GM18505 (cell line): Measurements from ENCODE around the gene UNC119.
A peak's percentile ranks its signal among the peaks of the same experiment; 100 is the strongest.
"Not testable (repeated sequence)": the region's sequence is repeated elsewhere in the genome, so short reads cannot be mapped to it uniquely, and the experiment has no call there.

Experiments used
- ATAC-seq: cut with Tn5 transposase; IDR thresholded peaks from one replicate; pipeline ENCODE4 v1.9.1; 2021; ENCODE audit not compliant: unreplicated experiment
- POLR2A ChIP-seq: IDR thresholded peaks from 4 replicates; pipeline ENCODE4 v1.6.1; 2011; ENCODE audit warnings: borderline replicate concordance; ENCODE audit not compliant: insufficient read depth, insufficient read length; ENCODE audit errors: extremely low read depth

The UNC119 gene

DNA sequence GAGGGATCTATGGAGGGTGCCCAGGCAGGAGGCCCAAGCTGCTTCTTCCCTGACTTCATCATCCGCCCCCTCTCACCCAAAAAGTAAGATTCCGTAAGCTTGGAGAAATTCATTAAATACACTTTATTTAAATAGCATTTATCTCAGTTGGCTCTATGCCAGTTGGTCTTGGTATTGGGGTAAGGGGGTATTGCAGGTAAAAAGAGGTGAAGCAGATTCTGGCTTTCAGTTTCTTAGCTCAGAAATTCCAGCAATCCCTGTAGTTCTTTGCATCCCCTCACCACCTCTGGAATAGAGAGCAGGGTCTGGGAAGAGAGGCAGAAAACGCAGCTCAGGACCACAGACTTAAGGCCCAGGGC lies 25.0 kb upstream of the UNC119 start:
- no peak for TF ChIP-seq POLR2A
- ATAC-seq, result no peak

DNA sequence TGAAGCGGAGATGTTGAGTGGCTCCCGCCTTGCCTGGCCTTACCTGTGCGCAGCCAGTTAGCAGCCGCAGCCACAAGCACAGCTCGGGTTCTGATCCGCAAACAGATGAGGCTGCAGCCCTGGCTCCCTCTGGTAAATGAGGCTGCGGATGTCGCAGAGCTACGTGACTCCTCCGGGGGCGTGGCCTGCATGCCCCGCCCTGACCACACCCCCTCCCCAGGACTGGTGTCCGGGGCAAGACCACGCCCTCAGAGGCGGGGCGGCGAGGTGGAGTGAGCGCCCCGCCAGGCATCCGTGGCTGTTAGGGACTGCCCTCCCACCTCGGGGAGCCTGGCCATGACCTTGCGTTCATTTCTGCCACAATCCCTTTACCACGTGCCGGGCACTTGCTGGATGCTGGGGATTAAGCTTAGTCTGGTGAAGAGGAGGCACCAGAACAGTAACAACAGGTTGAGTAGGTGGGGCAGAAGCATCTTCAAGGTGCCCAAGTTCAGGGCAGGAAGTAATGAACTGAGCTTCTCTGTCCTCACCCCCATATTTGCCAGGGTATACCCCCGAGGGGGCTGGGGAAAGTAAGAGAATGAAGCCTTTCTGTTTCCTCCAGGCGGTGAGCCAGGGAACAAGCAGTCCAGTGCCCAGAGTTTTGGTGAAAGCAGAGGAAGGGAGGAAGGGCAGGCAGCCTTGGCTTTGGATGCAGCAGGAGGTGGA lies 24.5 kb upstream of the UNC119 start, which contains the start of gene ALDOC:
Gene ALDOC, minus strand, starts transcription at position 138 of the 708 bp plus-strand sequence. CDS start 1,363 bp downstream, outside the sequence.
- TF ChIP-seq POLR2A, result peak; percentile 84
- ATAC-seq, result peak; percentile 84

DNA sequence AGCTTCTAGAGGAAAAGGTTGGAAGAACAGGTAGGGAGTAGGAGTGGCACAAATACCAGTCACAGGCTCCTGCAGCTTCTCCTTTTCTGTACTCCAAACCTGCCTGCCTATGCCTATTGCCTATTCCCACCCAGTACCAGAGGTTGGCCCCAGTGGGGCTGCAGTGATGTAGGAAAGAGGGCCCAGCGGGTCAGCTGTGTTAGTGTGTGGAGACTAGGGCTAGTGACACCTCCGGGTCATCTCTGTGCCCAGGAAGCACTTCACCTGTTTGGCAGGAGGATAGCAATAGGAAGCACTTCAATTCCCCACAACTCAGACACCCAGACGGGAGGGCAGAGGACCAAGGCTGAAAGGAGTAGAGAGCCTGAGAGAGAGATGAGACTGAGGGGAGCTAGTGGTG lies 23.6 kb upstream of the UNC119 start:
- not testable (repeated sequence) for ATAC-seq

DNA sequence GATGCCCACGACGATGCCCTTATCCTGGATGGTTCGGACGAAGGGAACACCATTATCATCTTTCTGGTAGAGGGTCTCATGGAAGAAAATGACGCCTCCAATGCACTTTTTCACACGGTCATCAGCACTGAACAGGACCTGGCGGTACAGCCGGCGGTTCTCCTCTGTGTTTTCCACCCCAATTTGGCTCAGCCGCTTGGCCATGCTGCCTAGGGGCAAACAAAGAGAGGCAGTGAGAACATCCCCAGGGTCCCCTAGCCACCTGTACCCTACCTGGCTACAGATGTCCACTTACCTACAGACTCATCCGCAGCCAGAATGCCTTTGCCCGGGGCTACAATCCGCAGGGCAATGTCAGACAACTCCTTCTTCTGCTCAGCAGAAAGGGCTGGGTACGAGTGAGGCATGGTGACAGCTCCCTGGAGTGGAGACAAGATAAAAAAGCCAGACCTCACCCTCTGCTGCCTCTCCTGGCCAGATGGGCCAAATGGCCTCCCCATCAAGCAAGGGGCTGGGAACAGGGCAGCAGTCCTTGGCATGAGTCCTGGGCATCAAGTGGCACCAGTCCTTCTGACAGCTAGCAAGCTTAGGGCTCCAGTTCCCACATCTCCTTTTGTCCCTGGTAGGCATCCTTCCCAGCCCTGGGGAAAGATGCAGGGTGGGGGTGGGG lies 22.8 kb upstream of the UNC119 start:
- ATAC-seq, result no peak
- TF ChIP-seq POLR2A, result no peak

DNA sequence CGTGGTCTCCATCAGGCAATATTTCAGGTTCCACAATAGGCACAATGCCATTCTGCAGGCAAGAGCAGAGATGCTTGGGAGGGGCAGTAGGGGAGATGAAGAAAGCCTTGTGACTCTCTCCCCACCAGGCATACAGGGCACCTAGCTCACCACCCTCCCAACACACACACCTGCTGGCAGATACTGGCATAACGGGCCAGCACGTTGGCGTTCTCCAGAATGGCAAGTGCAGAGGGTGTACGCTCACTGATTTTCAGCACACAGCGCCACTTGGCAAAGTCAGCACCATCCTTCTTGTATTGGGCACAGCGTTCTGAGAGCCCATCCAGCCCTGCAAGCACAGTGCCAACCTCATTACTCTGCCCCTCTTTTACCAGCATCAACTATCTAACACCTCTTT lies 22.1 kb upstream of the UNC119 start:
- ATAC-seq, result no peak
- no peak for TF ChIP-seq POLR2A

DNA sequence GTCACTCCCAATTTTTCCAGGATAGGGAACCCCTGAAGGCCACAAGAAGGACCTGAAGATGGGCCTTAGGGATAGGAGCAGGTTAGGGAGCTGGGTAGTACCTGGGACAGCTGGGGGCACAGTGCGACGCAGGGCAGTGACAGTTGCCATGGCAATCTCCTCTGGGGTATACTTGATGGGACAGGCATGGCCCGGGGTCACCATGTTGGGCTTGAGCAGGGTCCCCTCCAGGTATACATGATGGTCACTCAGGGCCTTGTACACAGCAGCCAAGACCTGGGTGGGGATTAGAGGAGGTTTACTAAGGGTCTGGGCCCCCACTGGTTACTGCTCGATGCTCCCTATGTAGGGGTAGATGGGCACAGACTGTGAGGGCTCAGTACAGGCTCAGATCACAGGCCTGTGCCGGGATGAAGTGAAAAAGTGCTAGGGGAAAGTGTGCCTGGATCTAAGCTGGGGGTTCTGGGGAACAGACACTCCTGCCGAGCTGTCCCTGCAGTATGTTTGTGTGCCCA lies 21.6 kb upstream of the UNC119 start:
- ATAC-seq, result no peak
- TF ChIP-seq POLR2A, result no peak

DNA sequence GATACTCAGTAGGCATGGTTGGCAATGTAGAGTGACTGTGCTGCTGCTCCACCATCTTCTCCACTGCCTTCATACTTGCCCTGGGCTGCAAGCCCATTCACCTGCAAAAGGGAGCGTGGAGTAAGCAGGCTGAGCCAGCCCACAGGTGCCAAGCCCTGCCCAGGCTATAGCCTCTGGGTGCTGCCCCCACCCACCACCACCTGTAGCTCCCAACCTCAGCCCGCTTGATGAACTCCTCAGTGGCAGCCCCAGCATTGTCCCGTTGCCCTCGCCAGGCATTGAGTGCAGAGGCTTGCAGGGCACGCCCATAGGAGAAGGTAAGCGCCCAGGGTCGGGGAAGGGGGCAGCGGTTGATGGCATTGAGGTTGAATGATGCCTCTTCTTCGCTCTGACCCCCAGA lies 21.1 kb upstream of the UNC119 start:
- TF ChIP-seq POLR2A, result no peak
- ATAC-seq, result no peak

DNA sequence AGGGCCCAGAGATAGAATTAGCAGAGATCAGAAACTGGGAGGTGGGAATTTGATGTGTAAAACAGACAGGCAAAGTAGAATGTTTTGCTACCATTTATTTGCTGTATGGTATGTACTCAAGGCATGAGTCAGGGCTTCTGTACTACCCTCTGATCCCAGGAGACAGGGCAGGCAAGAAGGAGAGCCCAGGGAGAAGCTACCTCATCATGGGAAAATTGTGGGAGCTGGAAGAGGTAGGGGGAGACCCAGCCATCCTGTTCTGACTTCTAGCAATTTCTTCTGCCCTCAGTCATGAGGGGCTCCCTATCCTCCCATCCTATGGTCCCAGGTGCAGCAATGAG lies 20.6 kb upstream of the UNC119 start:
- TF ChIP-seq POLR2A, result no peak
- ATAC-seq, result no peak

DNA sequence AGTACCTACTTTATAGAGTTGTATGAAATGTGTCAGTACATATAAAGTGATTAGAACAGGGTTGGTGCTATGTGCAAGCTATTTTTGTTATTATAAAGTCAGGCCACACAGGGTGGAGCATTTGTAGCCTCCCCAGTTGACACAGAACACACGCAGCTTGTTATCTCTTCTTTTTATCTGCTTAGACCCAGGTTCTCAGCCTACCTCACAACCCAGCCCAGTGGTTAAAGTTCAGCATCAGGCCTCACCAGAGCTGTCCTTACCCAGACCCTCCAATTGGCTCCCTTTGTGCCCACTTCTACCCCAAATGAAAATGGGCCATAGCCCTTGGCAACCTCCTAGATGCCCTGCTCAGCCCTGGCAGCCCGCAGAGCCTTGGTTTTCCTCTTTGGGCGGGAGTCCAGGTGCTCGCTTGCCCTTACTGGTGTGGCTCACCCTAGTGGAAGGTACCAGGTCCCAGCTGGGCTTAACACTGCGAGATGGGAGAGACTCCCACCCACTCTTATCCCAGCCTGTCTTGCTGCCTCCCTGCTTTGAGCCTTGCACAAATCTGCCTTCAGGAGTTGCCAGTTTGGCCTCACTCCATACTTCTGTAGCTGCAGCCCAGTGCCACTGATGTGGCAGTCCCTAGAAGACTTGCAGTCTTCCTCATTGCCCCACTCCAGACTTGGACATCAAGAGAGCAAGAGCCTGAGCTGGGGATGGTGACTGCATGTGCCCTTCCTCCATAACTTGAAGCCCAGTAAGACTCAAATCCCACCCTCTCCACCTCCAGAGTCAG lies 20.0 kb upstream of the UNC119 start:
- ATAC-seq, result no peak
- no peak for TF ChIP-seq POLR2A

DNA sequence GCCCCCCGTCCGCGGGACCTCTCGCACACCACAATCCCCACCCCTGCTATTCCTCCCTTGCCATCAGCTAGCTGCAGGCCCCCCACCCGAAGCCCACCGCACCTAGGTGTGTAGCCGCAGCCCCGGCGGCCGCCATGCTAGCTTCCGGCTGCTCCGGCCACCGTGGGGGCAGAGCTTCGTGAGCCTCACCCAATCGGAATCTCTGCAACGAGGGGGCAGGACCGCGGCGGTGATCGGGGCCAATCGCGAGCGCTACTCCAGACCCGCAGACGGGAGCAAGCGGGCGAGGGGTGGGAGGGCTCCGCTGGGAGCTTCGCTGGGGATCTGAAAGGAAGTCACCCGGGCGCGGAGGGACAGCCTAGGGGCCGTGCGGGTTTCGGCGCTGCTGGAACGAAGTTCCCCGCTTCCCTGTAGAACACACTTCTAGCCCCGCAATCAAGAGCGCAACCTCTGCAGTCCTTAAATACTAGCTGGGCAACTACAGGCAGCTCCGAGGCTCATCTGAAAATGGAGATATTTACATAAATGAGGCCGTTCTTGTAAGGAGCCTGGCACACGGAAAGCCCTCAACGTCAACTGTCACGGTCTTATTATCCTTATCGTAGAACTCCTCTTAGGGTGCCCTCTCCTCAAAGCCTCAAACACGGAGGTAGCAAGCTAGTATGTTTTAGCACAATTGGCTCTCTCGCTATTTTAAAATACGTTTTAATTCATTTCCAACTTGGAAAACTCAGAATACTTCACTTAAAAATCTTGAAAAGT lies 19.1 kb upstream of the UNC119 start, which contains the start of gene PIGS:
Gene PIGS, minus strand, starts transcription at position 164 of the 762 bp plus-strand sequence. Its CDS starts 28 bp downstream, at position 136.
- ATAC-seq, result peak; percentile 85
- TF ChIP-seq POLR2A, result peak; percentile 83

DNA sequence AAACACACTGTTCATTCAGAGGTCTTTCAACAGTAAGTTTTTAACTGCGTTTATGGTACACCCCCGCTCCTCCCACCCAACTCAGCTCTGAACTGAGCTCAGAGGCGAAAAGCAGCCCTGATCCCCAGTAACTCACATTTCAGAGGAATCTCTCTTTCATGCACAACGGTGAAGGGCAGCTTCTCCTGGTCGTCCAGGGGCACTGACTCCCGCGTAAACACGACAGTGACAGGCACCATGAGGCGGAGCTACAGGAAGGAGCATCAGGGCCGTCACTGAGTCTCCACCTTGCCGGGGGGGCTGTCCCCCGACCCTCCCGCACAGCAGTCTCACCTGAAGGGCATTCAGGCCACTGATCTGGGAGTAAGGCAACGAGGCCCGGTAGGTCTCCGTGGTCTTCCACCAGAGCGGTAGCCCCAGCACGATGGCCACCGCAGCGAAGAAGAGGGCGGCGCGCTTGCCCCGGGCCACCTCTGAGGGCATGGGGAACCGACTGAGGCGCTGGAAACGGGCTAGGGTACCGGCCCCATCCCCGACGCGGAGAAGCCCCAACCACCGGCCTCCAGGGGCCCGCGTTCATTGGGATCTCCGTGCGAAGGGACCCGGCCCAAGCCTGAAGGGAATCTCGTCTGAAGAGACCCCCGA lies 18.4 kb upstream of the UNC119 start:
- TF ChIP-seq POLR2A, result no peak

DNA sequence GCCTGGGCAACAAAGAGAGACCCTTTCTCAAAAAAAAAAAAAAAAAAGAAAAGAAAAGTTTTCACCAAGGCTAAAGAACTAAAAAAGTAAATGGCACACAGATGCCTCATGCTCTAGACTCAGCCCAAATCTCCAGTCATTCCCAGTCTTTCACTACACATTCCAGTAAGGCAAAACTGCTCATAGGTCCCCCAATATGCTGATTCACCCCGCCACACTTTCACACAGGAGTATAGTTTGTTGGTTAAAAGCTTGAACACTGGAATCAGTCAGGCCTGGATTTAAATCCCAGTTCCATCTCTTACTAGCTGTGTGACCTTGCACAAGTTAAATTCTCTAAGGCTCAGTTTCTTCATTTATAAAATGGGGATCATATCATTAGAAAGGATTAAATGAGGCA lies 17.0 kb upstream of the UNC119 start:
- ATAC-seq, result no peak
- TF ChIP-seq POLR2A, result no peak

More for the DNA sequence above, 18.4 kb upstream of the UNC119 start:
- ATAC-seq, result peak; percentile 22
